ENCODE measurements around the gene PPM1N.
A peak's percentile ranks its signal among the peaks of the same experiment; 100 is the strongest.

Gene PPM1N

GRCh38 chr19:45498411-45499195 is at the start of gene PPM1N:
Gene PPM1N, plus strand, starts transcription at chr19:45498443. Its CDS starts 30 bp downstream, at chr19:45498473.
- TF ChIP-seq POLR2A (IDR thresholded peaks at IDR 0.05; ENCODE audit: low read length) (no peak), GATA1 (IDR thresholded peaks at IDR 0.05; ENCODE audit: low read depth, low read length) (no peak)
- DNase-seq = peak; percentile 72

- no peak for DNase-seq
- TF ChIP-seq POLR2A (IDR thresholded peaks at IDR 0.05; ENCODE audit: low read length) (no peak), GATA1 (IDR thresholded peaks at IDR 0.05; ENCODE audit: low read depth, low read length) (no peak)
Measured at GRCh38 chr19:45448887-45449299, 49.4 kb upstream of the PPM1N start.

GRCh38 chr19:45450012-45450333 is 48.3 kb upstream of the PPM1N start:
- DNase-seq = no peak
- TF ChIP-seq GATA1 (IDR thresholded peaks at IDR 0.05; ENCODE audit: low read depth, low read length) = no peak
- TF ChIP-seq POLR2A (IDR thresholded peaks at IDR 0.05; ENCODE audit: low read length) = no peak

- DNase-seq = peak; percentile 51 to 58
- TF ChIP-seq POLR2A (IDR thresholded peaks at IDR 0.05; ENCODE audit: low read length) = peak; percentile 57
- TF ChIP-seq GATA1 (IDR thresholded peaks at IDR 0.05; ENCODE audit: low read depth, low read length) = no peak
Measured at GRCh38 chr19:45451131-45451849, 47.0 kb upstream of the PPM1N start.

GRCh38 chr19:45451850-45452387 is 46.3 kb upstream of the PPM1N start:
- no peak for TF ChIP-seq GATA1 (IDR thresholded peaks at IDR 0.05; ENCODE audit: low read depth, low read length)
- no peak for TF ChIP-seq POLR2A (IDR thresholded peaks at IDR 0.05; ENCODE audit: low read length)

GRCh38 chr19:45455707-45456499 is 42.3 kb upstream of the PPM1N start:
- DNase-seq = peak; percentile 78 to 90
- no peak for TF ChIP-seq GATA1 (IDR thresholded peaks at IDR 0.05; ENCODE audit: low read depth, low read length)
- TF ChIP-seq POLR2A (IDR thresholded peaks at IDR 0.05; ENCODE audit: low read length) = no peak

More at GRCh38 chr19:45451850-45452387, 46.3 kb upstream of the PPM1N start:
- no peak for DNase-seq

GRCh38 chr19:45456500-45456815 is 41.8 kb upstream of the PPM1N start:
- DNase-seq = no peak
- no peak for TF ChIP-seq GATA1 (IDR thresholded peaks at IDR 0.05; ENCODE audit: low read depth, low read length)
- no peak for TF ChIP-seq POLR2A (IDR thresholded peaks at IDR 0.05; ENCODE audit: low read length)

GRCh38 chr19:45457776-45458175 is 40.5 kb upstream of the PPM1N start:
- no peak for TF ChIP-seq POLR2A (IDR thresholded peaks at IDR 0.05; ENCODE audit: low read length)
- no peak for TF ChIP-seq GATA1 (IDR thresholded peaks at IDR 0.05; ENCODE audit: low read depth, low read length)
- no peak for DNase-seq

- no peak for TF ChIP-seq POLR2A (IDR thresholded peaks at IDR 0.05; ENCODE audit: low read length)
- TF ChIP-seq GATA1 (IDR thresholded peaks at IDR 0.05; ENCODE audit: low read depth, low read length) = no peak
- DNase-seq = no peak
Measured at GRCh38 chr19:45460807-45461347, 37.4 kb upstream of the PPM1N start.

GRCh38 chr19:45462174-45462573 is 36.1 kb upstream of the PPM1N start:
- no peak for TF ChIP-seq POLR2A (IDR thresholded peaks at IDR 0.05; ENCODE audit: low read length)
- no peak for TF ChIP-seq GATA1 (IDR thresholded peaks at IDR 0.05; ENCODE audit: low read depth, low read length)
- no peak for DNase-seq

- no peak for DNase-seq
- TF ChIP-seq GATA1 (IDR thresholded peaks at IDR 0.05; ENCODE audit: low read depth, low read length) (no peak), POLR2A (IDR thresholded peaks at IDR 0.05; ENCODE audit: low read length) (no peak)
Measured at GRCh38 chr19:45463241-45463640, 35.0 kb upstream of the PPM1N start.

- TF ChIP-seq GATA1 (IDR thresholded peaks at IDR 0.05; ENCODE audit: low read depth, low read length) = no peak
- TF ChIP-seq POLR2A (IDR thresholded peaks at IDR 0.05; ENCODE audit: low read length) = no peak
- peak; percentile 55 to 56 for DNase-seq
Measured at GRCh38 chr19:45464274-45464673, 34.0 kb upstream of the PPM1N start.

- peak; percentile 29 to 50 for DNase-seq
- no peak for TF ChIP-seq GATA1 (IDR thresholded peaks at IDR 0.05; ENCODE audit: low read depth, low read length)
- TF ChIP-seq POLR2A (IDR thresholded peaks at IDR 0.05; ENCODE audit: low read length) = no peak
Measured at GRCh38 chr19:45464852-45465441, 33.3 kb upstream of the PPM1N start.

All from erythroblast (primary cell).